Liver (tissue), 9 donors: ENCODE results near the gene ARID3A. TPM values are rescaled to one million over a fixed set of nuclear protein-coding genes. Genes with fewer than 3 reads are reported as not detected.

Experiments used
- DNase-seq: peaks from one replicate; pipeline ENCODE4 v3.0.0-alpha.2; 2017; ENCODE audit warnings: low spot score
- H3K27ac ChIP-seq, 2 donors: one replicate each; pipeline ENCODE4 v1.7.0; 2013; ENCODE audit warnings: inconsistent platforms in 2 of 2, low read length in 2 of 2, control low read depth in 1 of 2, low read depth in 1 of 2, mild to moderate bottlenecking in 1 of 2
- H3K27me3 ChIP-seq, 4 donors: one replicate each; pipeline versions ENCODE4 v1.6.1 to v1.7.0; 2013; ENCODE audit warnings: low read length in 3 of 4, inconsistent platforms in 1 of 4, mild to moderate bottlenecking in 1 of 4, moderate library complexity in 1 of 4; ENCODE audit not compliant: control insufficient read depth in 4 of 4, insufficient read depth in 4 of 4
- H3K36me3 ChIP-seq, 4 donors: one replicate each; pipeline versions ENCODE4 v1.6.1 to v1.7.0; 2013; ENCODE audit warnings: low read length in 3 of 4, mild to moderate bottlenecking in 3 of 4, low read depth in 1 of 4, moderate library complexity in 1 of 4; ENCODE audit not compliant: control insufficient read depth in 4 of 4, insufficient read depth in 3 of 4
- H3K4me1 ChIP-seq, 4 donors: one replicate each; pipeline versions ENCODE4 v1.6.1 to v1.7.0; 2013; ENCODE audit warnings: low read length in 3 of 4, mild to moderate bottlenecking in 3 of 4, moderate library complexity in 1 of 4; ENCODE audit not compliant: control insufficient read depth in 4 of 4, insufficient read depth in 4 of 4
- H3K4me3 ChIP-seq, 3 donors: one replicate each; pipeline versions ENCODE4 v1.6.1 to v1.7.0; 2013; ENCODE audit warnings: low read length in 3 of 3, control low read depth in 1 of 3, low read depth in 1 of 3, mild to moderate bottlenecking in 1 of 3
- H3K9ac ChIP-seq, 2 donors: one replicate each; pipeline ENCODE4 v1.7.0; 2013; ENCODE audit warnings: low read length in 2 of 2, mild to moderate bottlenecking in 2 of 2, moderate library complexity in 2 of 2, control low read depth in 1 of 2, low read depth in 1 of 2
- H3K9me3 ChIP-seq, 4 donors: one replicate each; pipeline versions ENCODE4 v1.6.1 to v1.7.0; 2013; ENCODE audit warnings: low read length in 3 of 4; ENCODE audit not compliant: control insufficient read depth in 4 of 4
- CTCF ChIP-seq: fragments of 150-350 bp; IDR thresholded peaks from 2 replicates; pipeline ENCODE4 v1.5.1; 2017; ENCODE audit warnings: improper control_type of control experiment, low read depth, low read length; ENCODE audit not compliant: missing input control
- EGR1 ChIP-seq, 2 donors: IDR thresholded peaks; 2 replicates each; pipeline ENCODE4 v1.6.1; 2016 to 2018; ENCODE audit warnings: antibody characterized with exemption in 2 of 2, low read depth in 2 of 2
- FOXA1 ChIP-seq: IDR thresholded peaks from 2 replicates; pipeline ENCODE4 v1.6.1; 2016; ENCODE audit warnings: antibody characterized with exemption
- FOXA2 ChIP-seq: IDR thresholded peaks from 2 replicates; pipeline ENCODE4 v1.6.1; 2016; ENCODE audit warnings: antibody characterized with exemption
- GABPA ChIP-seq, 2 donors: IDR thresholded peaks in 1 of 2; conservative IDR thresholded peaks in 1 of 2; 2 replicates each; pipeline ENCODE4 v1.6.1; 2016; ENCODE audit warnings: antibody characterized with exemption in 2 of 2, mild to moderate bottlenecking in 1 of 2, moderate library complexity in 1 of 2
- HNF4A ChIP-seq, 2 donors: conservative IDR thresholded peaks; 2 replicates each; pipeline ENCODE4 v1.6.1; 2016; ENCODE audit warnings: antibody characterized with exemption in 2 of 2, mild to moderate bottlenecking in 2 of 2
- HNF4G ChIP-seq: IDR thresholded peaks from 2 replicates; pipeline ENCODE4 v1.6.1; 2016; ENCODE audit warnings: antibody characterized with exemption
- JUND ChIP-seq, 2 donors: IDR thresholded peaks; 2 replicates each; pipeline ENCODE4 v1.6.1; 2016; ENCODE audit warnings: antibody characterized with exemption in 2 of 2
- NR2F2 ChIP-seq: IDR thresholded peaks from 2 replicates; pipeline ENCODE4 v1.6.1; 2016; ENCODE audit warnings: antibody characterized with exemption
- RAD21 ChIP-seq, 2 donors: IDR thresholded peaks; 2 replicates each; pipeline ENCODE4 v1.6.1; 2016; ENCODE audit warnings: antibody characterized with exemption in 2 of 2, mild to moderate bottlenecking in 2 of 2
- REST ChIP-seq: IDR thresholded peaks from 2 replicates; pipeline ENCODE4 v1.6.1; 2016; ENCODE audit warnings: antibody characterized with exemption, mild to moderate bottlenecking
- RXRA ChIP-seq, 2 donors: IDR thresholded peaks; 2 replicates each; pipeline ENCODE4 v1.6.1; 2017 to 2018; ENCODE audit warnings: antibody characterized with exemption in 2 of 2, mild to moderate bottlenecking in 1 of 2
- SP1 ChIP-seq: IDR thresholded peaks from 2 replicates; pipeline ENCODE4 v1.6.1; 2018; ENCODE audit warnings: antibody characterized with exemption, mild to moderate bottlenecking
- TAF1 ChIP-seq: conservative IDR thresholded peaks from 2 replicates; pipeline ENCODE4 v1.6.1; 2016; ENCODE audit warnings: antibody characterized with exemption, mild to moderate bottlenecking
- YY1 ChIP-seq: IDR thresholded peaks from 2 replicates; pipeline ENCODE4 v1.6.1; 2016; ENCODE audit warnings: antibody characterized with exemption, mild to moderate bottlenecking
- WGBS: extraction: QIAGEN DNeasy Blood & Tissue Kit; methylation state at CpG from one replicate; pipeline ENCODE4 v1.1.7; 2013; 5-methylcytosine and 5-hydroxymethylcytosine counted together
- polyA plus RNA-seq, 2 donors: library from polyadenylated mRNA; stranded (reverse) in 1 of 2; unstranded in 1 of 2; fragments of 200-250 nt in 1 of 2; fragments of >200 nt in 1 of 2; fragmentation: Nextera tagmentation in 1 of 2; extraction: Ambion mirVana in 1 of 2; gene quantifications; one replicate each; pipeline versions ENCODE4 v1.2.1 to v1.2.3, GENCODE V29; 2013 to 2015
- total RNA-seq, 2 donors: library from RNA; depleted of rRNA; stranded (reverse); fragments of >200 nt; gene quantifications; one replicate each; pipeline ENCODE4 v1.2.3, GENCODE V29; 2014
- TF ChIP-seq, protein P1 (sequence below): IDR thresholded peaks from 2 replicates; pipeline ENCODE4 v1.6.1; 2016; ENCODE audit warnings: antibody characterized with exemption
- TF ChIP-seq, protein P2 (sequence below): IDR thresholded peaks from 2 replicates; pipeline ENCODE4 v1.6.1; 2016; ENCODE audit warnings: antibody characterized with exemption
- TF ChIP-seq, protein P3 (sequence below): IDR thresholded peaks from 2 replicates; pipeline ENCODE4 v1.6.1; 2016; ENCODE audit warnings: antibody characterized with exemption
- donor health status: healthy.
- donor health status: healthy.
- donor health status: healthy.
- donor health status: healthy.
- donor health status: healthy.

ARID3A gene
- total and polyA plus RNA-seq, 4 donors, result 0.74 to 42.4 (median 3.1) TPM

- H3K4me1 ChIP-seq, result no peaks in the 10 kb centered on the region
- H3K27ac ChIP-seq, result no peak overlapping the region
- H3K27me3 ChIP-seq, result no peaks in the 10 kb centered on the region
- H3K9me3 ChIP-seq, result no peaks in the 10 kb centered on the region
- H3K9ac ChIP-seq, result no peak overlapping the region
- H3K4me3 ChIP-seq, result no peak overlapping the region
- DNase-seq, result no peak
- TF ChIP-seq SP1 (no peak), FOXA2 (no peak), GABPA (IDR thresholded peaks at IDR 0.05 in 1 of 2, conservative IDR thresholded peaks at IDR 0.05 in 1 of 2) (no peak), EGR1 (IDR thresholded peaks at IDR 0.05; ENCODE audit: low read depth in 2 of 2) (no peak), RAD21 (IDR thresholded peaks at IDR 0.05) (no peak), YY1 (no peak), HNF4A (conservative IDR thresholded peaks at IDR 0.05) (no peak), TAF1 (no peak), RXRA (IDR thresholded peaks at IDR 0.05) (no peak), REST (no peak), NR2F2 (no peak), CTCF (no peak), JUND (IDR thresholded peaks at IDR 0.05) (no peak), HNF4G (no peak), FOXA1 (no peak)
- TF ChIP-seq, protein P1, sequence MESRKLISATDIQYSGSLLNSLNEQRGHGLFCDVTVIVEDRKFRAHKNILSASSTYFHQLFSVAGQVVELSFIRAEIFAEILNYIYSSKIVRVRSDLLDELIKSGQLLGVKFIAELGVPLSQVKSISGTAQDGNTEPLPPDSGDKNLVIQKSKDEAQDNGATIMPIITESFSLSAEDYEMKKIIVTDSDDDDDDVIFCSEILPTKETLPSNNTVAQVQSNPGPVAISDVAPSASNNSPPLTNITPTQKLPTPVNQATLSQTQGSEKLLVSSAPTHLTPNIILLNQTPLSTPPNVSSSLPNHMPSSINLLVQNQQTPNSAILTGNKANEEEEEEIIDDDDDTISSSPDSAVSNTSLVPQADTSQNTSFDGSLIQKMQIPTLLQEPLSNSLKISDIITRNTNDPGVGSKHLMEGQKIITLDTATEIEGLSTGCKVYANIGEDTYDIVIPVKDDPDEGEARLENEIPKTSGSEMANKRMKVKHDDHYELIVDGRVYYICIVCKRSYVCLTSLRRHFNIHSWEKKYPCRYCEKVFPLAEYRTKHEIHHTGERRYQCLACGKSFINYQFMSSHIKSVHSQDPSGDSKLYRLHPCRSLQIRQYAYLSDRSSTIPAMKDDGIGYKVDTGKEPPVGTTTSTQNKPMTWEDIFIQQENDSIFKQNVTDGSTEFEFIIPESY, result no peak
- TF ChIP-seq, protein P2, sequence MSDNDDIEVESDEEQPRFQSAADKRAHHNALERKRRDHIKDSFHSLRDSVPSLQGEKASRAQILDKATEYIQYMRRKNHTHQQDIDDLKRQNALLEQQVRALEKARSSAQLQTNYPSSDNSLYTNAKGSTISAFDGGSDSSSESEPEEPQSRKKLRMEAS, result no peak
- TF ChIP-seq, protein P3, sequence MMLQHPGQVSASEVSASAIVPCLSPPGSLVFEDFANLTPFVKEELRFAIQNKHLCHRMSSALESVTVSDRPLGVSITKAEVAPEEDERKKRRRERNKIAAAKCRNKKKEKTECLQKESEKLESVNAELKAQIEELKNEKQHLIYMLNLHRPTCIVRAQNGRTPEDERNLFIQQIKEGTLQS, result no peak
- whole genome bisulfite sequencing, result 98% methylated on average over 34 of the region's 34 CpGs
- H3K36me3 ChIP-seq, result peaks cover 0 to 54% (median 16%) of the 10 kb centered on the region in 4 donors
These were observed 44.3 kb upstream of the ARID3A start for GRCh38 chr19:881385-882071.
